ENCODE data around the gene VSX2.
A peak's percentile ranks its signal among the peaks of the same experiment; 100 is the strongest.

The VSX2 gene

GRCh38 chr14:74302634-74303569 is 63.7 kb downstream of the VSX2 start, which contains the start of gene ABCD4:
Gene ABCD4, minus strand, starts transcription at chr14:74302934. Its CDS starts 22 bp downstream, at chr14:74302912.
- peak; percentile 64 for DNase-seq

- DNase-seq: no peak
Observed at GRCh38 chr14:74308695-74309094, 69.4 kb downstream of the VSX2 start.

DNA sequence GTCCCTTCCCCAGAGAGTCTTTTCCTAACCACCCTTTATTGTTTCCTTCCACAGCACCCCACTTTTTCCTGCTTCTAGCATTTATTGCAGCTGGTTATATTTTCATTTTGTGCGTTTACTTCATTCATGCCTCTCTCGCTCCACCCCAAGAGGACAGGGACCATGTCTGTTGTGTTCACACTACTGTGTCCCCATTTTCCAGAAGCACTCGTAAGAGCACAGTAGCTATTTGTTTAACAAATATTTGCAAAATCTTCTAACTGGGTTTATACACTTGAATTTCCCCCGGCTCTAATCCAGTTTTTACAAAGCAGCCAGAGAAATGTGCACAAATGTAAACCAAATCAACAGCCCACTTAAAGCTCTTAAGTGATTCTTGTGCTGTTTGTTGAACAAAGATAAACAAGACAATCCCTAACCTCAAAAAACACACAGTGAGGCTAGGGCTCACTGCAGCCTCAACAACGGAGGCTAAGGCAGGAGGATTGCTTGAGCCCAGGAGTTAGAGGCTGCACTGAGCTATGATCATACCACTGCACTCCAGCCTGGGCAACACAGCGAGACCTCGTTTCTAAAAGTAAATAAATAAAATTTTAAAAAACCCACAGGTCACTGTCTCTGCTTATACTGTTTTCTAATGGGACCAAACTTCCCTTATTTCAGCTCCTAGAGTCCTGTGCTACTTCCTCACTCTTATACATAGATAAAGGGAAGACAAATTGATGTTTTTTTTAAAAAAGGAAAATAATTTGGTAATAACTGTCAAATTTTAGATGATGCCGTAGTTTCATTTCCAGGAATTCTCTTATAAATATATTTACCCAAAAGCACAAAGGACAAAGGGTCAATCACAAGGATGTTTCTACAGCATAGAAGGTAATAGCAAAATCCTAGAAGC is 70.1 kb downstream of the VSX2 start:
- no peak for DNase-seq

DNA sequence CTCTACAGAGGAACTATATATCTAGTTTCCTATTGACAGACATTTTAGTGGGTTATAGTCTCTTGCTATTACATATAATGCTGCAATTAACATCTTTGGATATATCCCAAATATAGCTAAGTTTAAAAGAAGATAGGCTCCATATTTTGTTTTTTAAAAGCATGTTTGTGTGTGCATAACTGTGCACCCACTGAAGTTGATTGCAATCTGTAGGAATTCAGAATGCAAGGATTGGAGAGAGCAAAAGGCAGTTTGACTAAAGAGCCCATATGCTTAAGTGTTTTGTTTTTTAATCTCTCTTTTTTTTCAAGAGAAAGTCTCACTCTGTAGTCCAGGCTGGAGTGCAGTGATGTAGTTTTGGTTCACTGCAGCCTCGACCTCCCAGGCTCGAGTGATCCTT is 72.9 kb downstream of the VSX2 start:
- no peak for DNase-seq
